Activated CD8-positive, alpha-beta memory T cell treated with anti-CD3 and anti-CD28 coated beads, Interleukin-2, amount 10 ng/mL, durations not matched to agents 7 days and 5 days (primary cell): ENCODE data around the gene SIK2. TPM values are rescaled to one million over a fixed set of nuclear protein-coding genes. Genes with fewer than 3 reads are reported as not detected.

Experiments
- ATAC-seq: fragments of 150-1000 bp; cut with Tn5 transposase; one replicate; pipeline ENCODE4 v1.10.0; 2021; ENCODE audit warnings: moderate library complexity
- CTCF ChIA-PET: fragments of 350-600 bp; sonication (Branson Sonifier 250); formaldehyde crosslinking; loops from one replicate; lab custom pipeline; 2021; ENCODE audit warnings: antibody characterized with exemption; lab: Charles Lee
- DNase-seq: peaks from one replicate; pipeline ENCODE4 v3.0.0-alpha.2; 2020
- H3K27ac Mint-ChIP-seq: one replicate; pipeline ENCODE4 v1.8.0; 2021; ENCODE audit warnings: mild to moderate bottlenecking, mixed read lengths
- H3K27me3 Mint-ChIP-seq: one replicate; pipeline ENCODE4 v1.8.0; 2021; ENCODE audit warnings: mixed read lengths
- H3K36me3 Mint-ChIP-seq: one replicate; pipeline ENCODE4 v1.8.0; 2021; ENCODE audit warnings: mild to moderate bottlenecking, mixed read lengths
- H3K4me1 Mint-ChIP-seq: one replicate; pipeline ENCODE4 v1.8.0; 2021; ENCODE audit warnings: mixed read lengths
- H3K4me3 Mint-ChIP-seq: one replicate; pipeline ENCODE4 v1.8.0; 2021; ENCODE audit warnings: mild to moderate bottlenecking, moderate library complexity, mixed read lengths
- H3K9me3 Mint-ChIP-seq: one replicate; pipeline ENCODE4 v1.8.0; 2022; ENCODE audit warnings: low read depth, mixed read lengths
- total RNA-seq, 2 experiments: library from RNA; stranded (reverse); gene quantifications; one replicate each; pipeline ENCODE4 v1.2.3, GENCODE V29; 2021

The SIK2 gene
- total RNA-seq, 2 experiments from 2014 or later: 7.9 to 9.7 TPM

DNA sequence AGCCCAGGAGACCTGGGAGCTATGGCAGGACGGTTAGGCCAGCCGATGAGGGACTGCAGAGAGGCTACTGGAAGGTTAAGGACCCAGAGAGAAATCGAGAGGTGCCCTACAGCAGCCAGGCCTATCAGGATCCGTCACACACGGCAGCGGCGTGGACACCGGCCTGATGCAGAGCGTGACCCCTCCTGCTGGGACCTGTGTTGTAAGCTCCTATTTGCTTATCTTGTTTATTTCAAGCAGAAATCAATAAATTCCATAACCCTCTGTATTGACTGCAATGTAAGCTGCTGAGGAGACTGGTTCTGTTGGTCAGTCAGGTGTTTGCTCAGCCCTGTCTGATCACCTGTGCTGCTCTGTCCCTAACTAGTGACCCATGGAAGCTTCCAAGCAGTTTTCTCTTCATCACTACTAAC lies 124.1 kb downstream of the SIK2 start:
- no peak overlapping the region for H3K27ac Mint-ChIP-seq
- H3K9me3 Mint-ChIP-seq: no peaks in the 10 kb centered on the region
- H3K36me3 Mint-ChIP-seq: peaks cover 10% of the 10 kb centered on the region
- DNase-seq (no peak), ATAC-seq (no peak)
- H3K27me3 Mint-ChIP-seq: no peaks in the 10 kb centered on the region
- CTCF ChIA-PET: no interaction called here
- H3K4me1 Mint-ChIP-seq: no peaks in the 10 kb centered on the region
- no peak overlapping the region for H3K4me3 Mint-ChIP-seq

DNA sequence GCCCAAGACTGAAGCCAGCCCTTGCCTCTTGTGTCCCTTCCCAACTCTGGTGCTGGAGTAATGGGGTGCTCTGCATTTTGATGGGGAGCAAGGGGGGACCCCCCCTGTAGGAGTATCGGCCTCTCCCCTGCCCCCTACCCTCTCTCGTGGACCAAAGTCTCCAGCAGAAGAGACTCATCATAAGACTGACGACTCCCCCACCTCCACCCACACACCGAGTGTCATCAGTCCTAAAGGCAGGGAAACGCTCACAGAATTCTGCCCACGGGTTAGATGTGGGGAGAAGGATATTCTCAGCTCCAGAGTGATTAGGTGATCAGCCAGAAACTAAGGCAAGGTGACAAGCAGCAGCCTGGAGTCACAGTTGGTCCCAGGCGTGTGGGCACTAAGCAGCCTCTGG lies 125.2 kb downstream of the SIK2 start:
- DNase-seq (no peak), ATAC-seq (no peak)
- CTCF ChIA-PET: no interaction called here
- Mint-ChIP-seq H3K9me3 (no peaks in the 10 kb centered on the region), H3K36me3 (peaks cover 9% of the 10 kb centered on the region), H3K4me3 (no peak overlapping the region), H3K27ac (no peak overlapping the region), H3K27me3 (no peaks in the 10 kb centered on the region), H3K4me1 (no peaks in the 10 kb centered on the region)

DNA sequence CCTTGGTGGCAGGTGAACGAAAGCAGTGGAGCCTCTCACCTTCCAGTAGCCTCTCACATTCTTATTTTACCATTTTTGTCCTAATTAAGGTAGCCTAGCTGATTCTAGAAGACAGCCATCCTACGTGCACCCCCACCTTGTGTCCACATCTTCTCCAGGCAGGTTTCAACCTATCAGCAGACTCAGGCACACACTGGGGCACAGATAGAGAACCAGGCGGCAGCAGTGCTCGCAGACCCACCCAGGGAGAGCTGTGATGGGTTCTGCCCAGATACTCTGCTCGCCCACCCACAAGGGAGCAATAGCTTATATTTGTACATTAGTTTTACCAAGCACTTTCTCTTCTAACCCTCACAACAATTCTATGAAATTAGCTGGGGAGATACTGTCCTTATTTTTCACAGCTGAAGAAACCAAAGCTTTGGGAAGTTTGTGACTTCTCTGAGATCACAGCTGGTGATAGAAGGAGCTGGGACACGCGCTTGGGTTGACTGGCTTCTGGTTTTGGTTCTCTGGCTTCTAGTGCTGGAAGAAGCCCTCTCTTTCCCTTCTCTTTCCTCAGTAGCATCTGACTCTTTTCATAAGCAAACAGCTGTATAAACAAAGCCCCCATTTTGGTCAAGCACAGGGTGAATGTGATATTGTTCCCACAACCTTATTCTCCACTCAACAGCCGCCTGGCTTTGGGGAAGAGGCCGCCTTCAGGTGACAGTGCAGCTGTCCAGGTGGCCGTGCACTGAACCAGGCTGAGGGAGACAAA lies 127.0 kb downstream of the SIK2 start:
- H3K9me3 Mint-ChIP-seq: no peaks in the 10 kb centered on the region
- CTCF ChIA-PET: no interaction called here
- H3K4me3 Mint-ChIP-seq: no peak overlapping the region
- no peak overlapping the region for H3K27ac Mint-ChIP-seq
- no peak for ATAC-seq
- H3K4me1 Mint-ChIP-seq: no peaks in the 10 kb centered on the region
- peaks cover 5% of the 10 kb centered on the region for H3K36me3 Mint-ChIP-seq
- H3K27me3 Mint-ChIP-seq: no peaks in the 10 kb centered on the region
- no peak for DNase-seq

DNA sequence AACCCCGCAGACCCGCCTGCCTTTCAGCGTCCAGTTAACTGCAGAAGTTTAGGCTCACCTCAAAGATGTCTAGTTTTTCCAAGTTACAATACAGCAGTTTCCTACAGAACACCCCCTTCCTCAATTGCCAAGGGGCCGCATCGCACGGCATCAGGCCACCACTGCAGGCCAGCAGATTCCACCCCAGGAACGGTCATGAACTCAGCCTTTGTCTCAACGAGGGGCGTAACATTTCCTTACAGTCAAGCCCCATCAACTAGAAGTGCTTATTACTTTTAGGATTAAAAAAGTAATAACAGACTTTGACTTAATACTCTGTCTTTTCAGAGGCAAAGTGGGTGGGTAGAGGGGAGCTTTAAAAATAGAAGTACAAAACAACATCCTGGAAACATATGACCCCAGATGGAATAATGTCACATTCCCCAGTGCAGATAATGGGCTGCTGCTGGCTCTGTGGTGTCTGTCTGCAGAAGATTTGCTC lies 127.6 kb downstream of the SIK2 start:
- Mint-ChIP-seq H3K9me3 (no peaks in the 10 kb centered on the region), H3K27ac (no peak overlapping the region)
- no peak for ATAC-seq

DNA sequence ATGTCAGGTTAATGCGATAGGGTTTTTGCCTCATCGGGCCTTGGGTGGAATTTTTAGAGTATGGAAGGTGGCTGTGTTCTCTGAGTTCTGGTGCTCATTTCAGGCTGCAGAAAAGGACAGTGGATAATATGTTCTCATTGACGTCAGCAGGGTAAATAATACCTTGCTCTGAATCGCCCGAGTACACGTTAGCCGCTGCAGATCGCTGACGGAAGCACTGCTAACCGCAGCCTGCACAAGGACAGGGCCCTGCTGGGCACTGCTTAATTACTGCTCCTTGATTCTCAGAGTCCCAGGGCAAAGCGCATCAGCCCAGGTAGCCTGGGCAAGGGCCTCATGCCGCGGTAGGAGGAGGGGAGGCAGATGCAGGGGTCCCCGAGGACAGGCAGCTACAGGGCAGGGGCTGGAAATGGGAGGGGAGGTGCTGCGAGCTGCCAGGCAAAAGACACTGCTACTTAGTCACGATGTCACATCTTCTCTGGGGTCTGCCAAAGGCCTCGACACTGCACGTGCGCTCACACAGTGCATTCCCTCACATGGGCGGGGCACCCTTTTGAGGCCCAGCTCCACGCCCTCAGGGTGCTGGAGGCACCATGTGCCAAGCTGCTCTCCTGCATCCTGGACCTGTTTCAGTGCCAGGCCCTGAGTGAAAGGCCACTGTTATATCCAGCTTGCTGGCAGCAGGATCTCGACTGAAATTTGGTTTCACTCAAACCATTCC lies 128.8 kb downstream of the SIK2 start:
- CTCF ChIA-PET: interaction anchor here (1.5 kb wide), 1 partner anchor 46 kb away, joined by 3 read pairs; no protein-coding TSS in a partner anchor
- H3K4me1 Mint-ChIP-seq: no peaks in the 10 kb centered on the region

More for the DNA sequence above, 127.6 kb downstream of the SIK2 start:
- Mint-ChIP-seq H3K27me3 (no peaks in the 10 kb centered on the region), H3K4me3 (no peak overlapping the region), H3K36me3 (peaks cover 5% of the 10 kb centered on the region), H3K4me1 (no peaks in the 10 kb centered on the region)
- CTCF ChIA-PET: interaction anchor here (1.5 kb wide), 1 partner anchor 48 kb away, joined by 3 read pairs; no protein-coding TSS in a partner anchor
- no peak for DNase-seq

DNA sequence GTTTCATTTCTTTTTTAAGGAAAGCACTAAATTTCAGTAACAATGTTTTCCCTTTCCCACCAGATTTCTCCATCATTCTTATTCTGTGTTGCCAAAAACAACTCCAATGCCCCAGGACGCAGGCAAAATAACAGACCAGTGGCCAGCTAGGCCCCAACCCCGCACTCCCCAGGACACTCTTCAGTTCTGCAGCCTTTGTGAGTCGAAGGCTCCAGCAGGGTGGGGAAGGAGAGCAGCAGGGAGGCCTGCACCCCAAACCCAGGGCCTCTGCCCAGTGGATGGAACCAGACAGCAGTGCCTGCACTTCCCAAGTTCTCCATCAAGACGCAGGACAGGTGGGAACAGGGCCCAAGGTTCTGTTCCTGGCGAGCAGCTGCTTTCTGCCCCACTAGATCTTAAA lies 129.6 kb downstream of the SIK2 start:
- CTCF ChIA-PET: no interaction called here
- no peaks in the 10 kb centered on the region for H3K4me1 Mint-ChIP-seq
- no peaks in the 10 kb centered on the region for H3K9me3 Mint-ChIP-seq
- DNase-seq: no peak
- H3K36me3 Mint-ChIP-seq: no peaks in the 10 kb centered on the region
- H3K4me3 Mint-ChIP-seq: no peak overlapping the region
- ATAC-seq: no peak
- no peaks in the 10 kb centered on the region for H3K27me3 Mint-ChIP-seq
- H3K27ac Mint-ChIP-seq: no peak overlapping the region

More for the DNA sequence above, 128.8 kb downstream of the SIK2 start:
- ATAC-seq: no peak
- DNase-seq: no peak
- H3K36me3 Mint-ChIP-seq: peaks cover 4% of the 10 kb centered on the region
- H3K27ac Mint-ChIP-seq: no peak overlapping the region
- H3K27me3 Mint-ChIP-seq: no peaks in the 10 kb centered on the region
- no peak overlapping the region for H3K4me3 Mint-ChIP-seq
- H3K9me3 Mint-ChIP-seq: no peaks in the 10 kb centered on the region

DNA sequence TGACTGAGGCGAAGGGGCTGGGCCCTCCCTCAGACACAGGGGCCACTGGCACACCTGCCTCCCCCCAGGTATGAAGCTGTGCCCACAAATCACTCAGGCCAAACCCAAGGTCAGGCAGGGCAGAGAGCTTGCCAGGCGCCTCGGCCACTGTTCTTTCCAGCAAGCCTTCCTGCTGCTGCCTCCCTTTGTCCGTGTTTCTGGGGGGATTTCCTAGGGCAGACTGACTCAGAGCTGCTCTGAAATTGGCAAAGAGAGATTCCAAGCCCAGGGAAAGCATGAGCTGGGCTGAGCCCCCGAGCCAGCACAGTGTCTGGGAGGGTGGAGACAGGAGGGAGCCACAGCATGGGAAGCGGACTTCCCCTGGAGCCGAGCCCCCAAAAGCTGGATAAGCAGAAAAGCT lies 130.8 kb downstream of the SIK2 start:
- Mint-ChIP-seq H3K36me3 (peaks cover 3% of the 10 kb centered on the region), H3K9me3 (no peaks in the 10 kb centered on the region), H3K4me3 (no peak overlapping the region), H3K27me3 (no peaks in the 10 kb centered on the region), H3K4me1 (no peaks in the 10 kb centered on the region), H3K27ac (no peak overlapping the region)
- DNase-seq (no peak), ATAC-seq (no peak)
- CTCF ChIA-PET: interaction anchor here (0.8 kb wide), 1 partner anchor 10 kb away, joined by 3 read pairs; no protein-coding TSS in a partner anchor

DNA sequence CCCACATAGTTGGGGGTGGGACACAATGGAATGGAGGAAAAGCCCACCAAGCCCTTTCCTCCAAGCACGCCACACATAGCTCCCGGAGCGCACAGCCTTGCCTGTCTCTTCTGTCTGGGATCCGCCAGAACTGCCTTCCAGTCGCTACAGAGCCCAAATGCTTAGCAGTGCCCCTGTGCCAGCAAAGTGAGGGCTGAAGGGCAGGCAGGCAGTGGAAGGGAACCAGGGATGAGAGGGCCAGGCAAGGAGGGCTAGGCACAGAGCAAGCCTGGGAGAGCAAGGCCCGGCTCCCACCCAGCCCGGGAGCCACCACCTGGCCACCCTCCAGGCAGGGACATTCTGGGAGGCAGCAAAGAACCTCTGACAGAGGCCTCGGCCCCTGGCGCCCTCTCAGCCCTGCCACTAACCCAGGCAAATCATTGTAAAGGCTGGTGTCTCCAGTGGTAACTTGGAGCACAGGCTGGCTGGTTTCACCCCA lies 131.4 kb downstream of the SIK2 start:
- no peak for ATAC-seq
- no peak overlapping the region for H3K27ac Mint-ChIP-seq
- H3K36me3 Mint-ChIP-seq: peaks cover 5% of the 10 kb centered on the region
- no peaks in the 10 kb centered on the region for H3K9me3 Mint-ChIP-seq
- CTCF ChIA-PET: interaction anchor here (0.8 kb wide), 1 partner anchor 9 kb away, joined by 3 read pairs; no protein-coding TSS in a partner anchor
- no peak for DNase-seq
- peaks cover 1% of the 10 kb centered on the region for H3K4me1 Mint-ChIP-seq
- H3K4me3 Mint-ChIP-seq: no peak overlapping the region
- no peaks in the 10 kb centered on the region for H3K27me3 Mint-ChIP-seq

DNA sequence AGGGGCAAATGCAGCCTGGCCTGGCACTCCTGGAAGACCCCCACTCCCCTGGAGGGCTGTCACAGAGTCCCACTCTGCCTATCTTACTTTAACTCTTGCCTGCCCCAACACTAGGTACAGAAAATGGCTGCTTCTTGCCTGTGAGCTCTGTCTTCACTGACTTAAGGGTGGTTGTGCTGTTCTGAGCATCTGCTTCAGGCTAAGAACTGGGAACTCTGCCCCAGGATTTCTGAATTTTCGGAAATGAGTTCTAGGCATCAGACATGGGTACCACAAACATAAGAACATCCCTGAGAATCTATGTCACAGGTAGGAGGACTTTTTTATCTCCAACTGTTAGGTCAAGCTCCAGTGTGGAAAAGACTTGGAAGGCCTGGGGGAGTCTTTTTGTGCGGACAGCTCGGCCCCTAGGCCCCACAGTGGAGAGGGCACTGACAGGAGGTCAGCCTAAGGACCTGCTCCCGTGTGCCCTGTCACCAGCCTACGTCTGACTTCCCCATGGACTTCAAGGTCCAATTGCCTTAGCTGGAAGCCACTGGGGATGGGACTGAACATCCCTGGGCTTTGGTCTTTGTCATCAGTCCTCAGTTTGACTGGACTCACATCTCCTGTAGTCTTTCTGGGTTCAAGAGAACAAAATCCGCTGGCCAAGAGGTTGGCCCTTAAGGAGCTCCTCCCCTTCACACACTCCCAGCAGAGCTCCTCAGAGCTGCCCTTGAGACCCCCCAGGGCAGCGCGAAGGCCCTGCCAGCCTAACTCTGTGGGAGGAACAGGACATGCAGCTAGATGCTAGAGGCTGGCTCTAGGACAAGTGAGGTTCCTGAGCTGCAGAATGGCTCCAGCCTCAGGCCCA lies 132.1 kb downstream of the SIK2 start:
- Mint-ChIP-seq H3K36me3 (peaks cover 5% of the 10 kb centered on the region), H3K27ac (no peak overlapping the region), H3K27me3 (no peaks in the 10 kb centered on the region), H3K9me3 (no peaks in the 10 kb centered on the region), H3K4me3 (no peak overlapping the region), H3K4me1 (peaks cover 2% of the 10 kb centered on the region)
- CTCF ChIA-PET: no interaction called here
- no peak for ATAC-seq
- no peak for DNase-seq

DNA sequence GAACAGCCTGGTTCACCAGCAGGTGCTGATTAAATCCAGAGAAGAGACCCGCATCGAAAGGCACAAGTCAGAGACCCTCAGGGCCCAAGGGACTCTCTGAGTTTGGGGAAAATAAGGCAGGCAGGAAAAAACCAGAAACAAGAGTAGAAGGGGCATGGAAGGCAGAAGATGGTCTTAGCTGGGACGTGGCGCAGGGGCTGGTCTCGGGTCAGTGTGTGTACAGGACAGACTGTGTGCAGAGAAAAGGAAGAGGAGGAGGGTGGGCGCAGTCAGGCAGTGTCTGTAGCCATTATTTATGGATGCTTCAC lies 132.7 kb downstream of the SIK2 start:
- H3K9me3 Mint-ChIP-seq: no peaks in the 10 kb centered on the region
- peaks cover 8% of the 10 kb centered on the region for H3K36me3 Mint-ChIP-seq
- peaks cover 3% of the 10 kb centered on the region for H3K4me1 Mint-ChIP-seq
- no peak overlapping the region for H3K27ac Mint-ChIP-seq
- no peak for DNase-seq
- no peaks in the 10 kb centered on the region for H3K27me3 Mint-ChIP-seq
- no peak for ATAC-seq
- H3K4me3 Mint-ChIP-seq: no peak overlapping the region
- CTCF ChIA-PET: no interaction called here

DNA sequence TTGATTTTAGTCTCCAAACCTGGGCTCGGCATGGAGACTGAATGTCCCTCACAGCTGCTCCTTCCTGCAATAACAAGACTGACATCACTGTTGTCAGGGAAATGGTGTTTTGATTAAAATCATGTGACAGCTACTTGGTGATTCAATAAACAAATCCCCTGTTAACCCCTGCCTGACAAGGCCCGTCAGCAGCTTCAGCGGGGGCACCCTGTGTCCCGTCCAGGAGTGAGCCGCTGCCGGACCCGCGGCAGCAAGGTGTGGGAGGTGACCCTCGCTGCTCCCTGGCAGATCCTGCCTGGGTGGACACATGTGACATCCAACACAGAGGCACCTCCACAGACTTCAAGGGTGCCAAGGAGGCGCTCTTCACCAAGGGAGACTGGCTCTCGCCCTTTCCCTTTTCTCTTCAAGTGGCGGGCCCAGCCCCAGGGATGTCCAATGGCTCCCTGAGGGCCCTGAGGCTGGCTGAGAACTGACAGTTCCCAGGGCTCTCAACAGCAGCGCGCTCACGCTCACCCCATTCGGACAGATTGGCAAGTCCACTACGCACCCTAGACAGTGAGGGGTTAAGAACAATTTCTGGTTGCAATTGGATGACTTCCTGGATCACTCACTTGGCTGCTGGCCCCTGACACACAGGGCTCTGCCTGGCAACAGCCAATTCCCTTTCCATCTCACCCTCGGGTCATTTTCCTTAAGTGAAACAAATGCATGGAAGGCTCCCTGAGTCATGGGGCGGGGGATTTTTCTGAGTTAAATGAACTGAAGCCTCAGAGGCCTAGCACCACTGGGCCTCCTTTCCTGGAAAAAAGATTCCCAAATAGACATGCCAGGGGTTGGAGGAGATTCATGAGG lies 133.2 kb downstream of the SIK2 start:
- ATAC-seq (no peak), DNase-seq (no peak)
- Mint-ChIP-seq H3K27me3 (no peaks in the 10 kb centered on the region), H3K9me3 (no peaks in the 10 kb centered on the region), H3K4me1 (peaks cover 5% of the 10 kb centered on the region), H3K36me3 (peaks cover 11% of the 10 kb centered on the region), H3K27ac (no peak overlapping the region), H3K4me3 (no peak overlapping the region)
- CTCF ChIA-PET: no interaction called here

DNA sequence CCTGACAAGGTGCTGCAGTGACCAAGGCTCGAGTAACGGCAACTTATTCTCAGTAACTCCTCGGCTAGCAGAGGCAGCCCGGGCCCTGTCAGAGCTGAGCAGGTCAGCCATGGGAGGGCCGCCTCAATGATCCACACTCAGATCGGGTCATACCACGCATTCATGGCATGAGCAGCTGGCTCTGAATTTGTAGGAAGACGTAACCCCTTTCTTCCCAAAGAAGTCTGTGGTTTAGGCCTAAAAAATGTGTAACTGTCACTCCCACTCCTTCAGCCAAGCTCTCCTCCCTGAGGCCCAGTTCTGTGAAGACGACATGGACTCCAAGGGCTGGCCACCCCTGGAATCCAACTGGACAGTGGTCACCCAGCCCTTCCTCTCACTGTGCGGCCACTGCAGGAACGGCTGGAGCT lies 133.9 kb downstream of the SIK2 start:
- CTCF ChIA-PET: no interaction called here
- Mint-ChIP-seq H3K36me3 (peaks cover 17% of the 10 kb centered on the region), H3K4me3 (no peak overlapping the region), H3K4me1 (peaks cover 12% of the 10 kb centered on the region), H3K9me3 (no peaks in the 10 kb centered on the region), H3K27ac (no peak overlapping the region), H3K27me3 (no peaks in the 10 kb centered on the region)
- DNase-seq (no peak), ATAC-seq (no peak)
